RWPE2 (cell line): Measurements from ENCODE around the gene MARK2.

Experiments
- ATAC-seq: fragments of 200-7000 bp; cut with Tn5 transposase; 3 replicates; pipeline ENCODE4 v1.9.1; 2021; ENCODE audit warnings: low read depth
- DNase-seq: peaks from one replicate; pipeline ENCODE4 v3.0.0-alpha.2; 2020; ENCODE audit warnings: low spot score
- H3K27ac ChIP-seq: fragments of 450-650 bp; 2 replicates; pipeline ENCODE4 v1.5.1; 2017; ENCODE audit warnings: mild to moderate bottlenecking; ENCODE audit not compliant: poor library complexity, severe bottlenecking
- H3K27me3 ChIP-seq: fragments of 250-450 bp; sonication (Bioruptor Pico); 2 replicates; pipeline ENCODE4 v1.5.1; 2021; ENCODE audit warnings: mild to moderate bottlenecking, moderate library complexity; ENCODE audit not compliant: insufficient read depth, poor library complexity, severe bottlenecking
- H3K36me3 ChIP-seq: fragments of 250-450 bp; sonication (Bioruptor Pico); 2 replicates; pipeline ENCODE4 v1.5.1; 2020; ENCODE audit warnings: low read depth, mild to moderate bottlenecking, moderate library complexity
- H3K4me1 ChIP-seq: fragments of 250-450 bp; sonication (Bioruptor Pico); 2 replicates; pipeline ENCODE4 v1.5.1; 2021; ENCODE audit warnings: mild to moderate bottlenecking, moderate library complexity; ENCODE audit not compliant: insufficient read depth, poor library complexity, severe bottlenecking
- H3K4me3 ChIP-seq: fragments of 250-450 bp; sonication (Bioruptor Pico); 2 replicates; pipeline ENCODE4 v1.5.1; 2021; ENCODE audit warnings: mild to moderate bottlenecking, moderate library complexity; ENCODE audit not compliant: severe bottlenecking
- H3K9me3 ChIP-seq: fragments of 250-450 bp; sonication (Bioruptor Pico); 2 replicates; pipeline ENCODE4 v1.5.1; 2021; ENCODE audit warnings: mild to moderate bottlenecking, moderate library complexity; ENCODE audit not compliant: severe bottlenecking
- CTCF ChIP-seq: fragments of 450-650 bp; IDR thresholded peaks from one replicate; pipeline ENCODE4 v1.5.1; 2017; ENCODE audit warnings: mild to moderate bottlenecking, moderate library complexity; ENCODE audit not compliant: poor library complexity, severe bottlenecking

The MARK2 gene

GRCh38 chr11:63874511-63874910 lies 35.6 kb downstream of the MARK2 start:
- no peak for ATAC-seq
- TF ChIP-seq CTCF: no peak
- Histone ChIP-seq H3K4me1 (peaks cover 9% of the 10 kb centered on the region), H3K27me3 (no peaks in the 10 kb centered on the region), H3K4me3 (no peak overlapping the region), H3K36me3 (peaks cover 10% of the 10 kb centered on the region; the same call in 1 of the 2 replicates), H3K9me3 (no peaks in the 10 kb centered on the region), H3K27ac (no peak overlapping the region)
- no peak for DNase-seq

GRCh38 chr11:63875506-63876065 lies 36.7 kb downstream of the MARK2 start:
- Histone ChIP-seq H3K4me1 (peaks cover 10% of the 10 kb centered on the region), H3K36me3 (peaks cover 10% of the 10 kb centered on the region; the same call in 1 of the 2 replicates), H3K4me3 (no peak overlapping the region), H3K27me3 (no peaks in the 10 kb centered on the region), H3K27ac (no peak overlapping the region), H3K9me3 (no peaks in the 10 kb centered on the region)
- DNase-seq (no peak), ATAC-seq (no peak)
- TF ChIP-seq CTCF: no peak

- DNase-seq: no peak
- no peak for ATAC-seq
- Histone ChIP-seq H3K27ac (no peak overlapping the region), H3K9me3 (no peaks in the 10 kb centered on the region), H3K4me3 (no peak overlapping the region), H3K27me3 (no peaks in the 10 kb centered on the region), H3K36me3 (peaks cover 10% of the 10 kb centered on the region; the same call in 1 of the 2 replicates), H3K4me1 (peaks cover 10% of the 10 kb centered on the region)
- no peak for TF ChIP-seq CTCF
Measured at GRCh38 chr11:63876616-63877015, 37.7 kb downstream of the MARK2 start.

- H3K4me1 ChIP-seq: peaks cover 6% of the 10 kb centered on the region
- no peak overlapping the region for H3K27ac ChIP-seq
- H3K9me3 ChIP-seq: no peaks in the 10 kb centered on the region
- H3K27me3 ChIP-seq: no peaks in the 10 kb centered on the region
- H3K4me3 ChIP-seq: no peak overlapping the region
- peaks cover 10% of the 10 kb centered on the region; the same call in 1 of the 2 replicates for H3K36me3 ChIP-seq
- no peak for TF ChIP-seq CTCF
- ATAC-seq: no peak
- no peak for DNase-seq
Measured at GRCh38 chr11:63877658-63878241, 38.8 kb downstream of the MARK2 start.

- no peaks in the 10 kb centered on the region for H3K9me3 ChIP-seq
- DNase-seq (no peak), ATAC-seq (no peak)
- peaks cover 10% of the 10 kb centered on the region; the same call in 1 of the 2 replicates for H3K36me3 ChIP-seq
- no peak overlapping the region for H3K4me3 ChIP-seq
- H3K27me3 ChIP-seq: no peaks in the 10 kb centered on the region
- peaks cover 6% of the 10 kb centered on the region for H3K4me1 ChIP-seq
- TF ChIP-seq CTCF: no peak
- no peak overlapping the region for H3K27ac ChIP-seq
Measured at GRCh38 chr11:63879598-63880402, 40.9 kb downstream of the MARK2 start.
